CD14-positive monocyte (primary cell): ENCODE measurements around the gene RTN1. TPM values are rescaled to one million over a fixed set of nuclear protein-coding genes. Genes with fewer than 3 reads are reported as not detected.

Experiments
- DNase-seq, 3 donors: peaks; one replicate each; pipeline ENCODE4 v3.0.0-alpha.2; 2011 to 2022
- H2AFZ ChIP-seq: 2 replicates; pipeline ENCODE4 v1.6.0; 2012; ENCODE audit warnings: mild to moderate bottlenecking, low read depth, low read length, inconsistent platforms; ENCODE audit not compliant: insufficient read depth, poor library complexity, severe bottlenecking
- H3K27ac ChIP-seq, 2 donors: 1 replicate in 1 of 2; 2 replicates in 1 of 2; pipeline ENCODE4 v1.5.1; 2012 to 2013; ENCODE audit warnings: low read length in 2 of 2, control low read depth in 1 of 2, inconsistent platforms in 1 of 2, low read depth in 1 of 2, mild to moderate bottlenecking in 1 of 2
- H3K27me3 ChIP-seq, 2 donors: one replicate each; pipeline versions ENCODE4 v1.6.0 to v1.6.1; 2011 to 2013; ENCODE audit warnings: low read length in 2 of 2; ENCODE audit not compliant: control insufficient read depth in 2 of 2, insufficient read depth in 2 of 2
- H3K36me3 ChIP-seq, 2 donors: replicated peaks in 1 of 2; 1 replicate in 1 of 2; 2 replicates in 1 of 2; pipeline versions ENCODE4 v1.5.1 to v1.6.1; 2012 to 2013; ENCODE audit warnings: low read length in 2 of 2, control low read depth in 1 of 2, inconsistent platforms in 1 of 2, mild to moderate bottlenecking in 1 of 2; ENCODE audit not compliant: insufficient read depth in 2 of 2, control insufficient read depth in 1 of 2
- H3K4me1 ChIP-seq, 2 donors: 1 replicate in 1 of 2; 2 replicates in 1 of 2; pipeline versions ENCODE4 v1.5.1 to v1.6.1; 2012 to 2013; ENCODE audit warnings: low read length in 2 of 2, control low read depth in 1 of 2, inconsistent platforms in 1 of 2, mild to moderate bottlenecking in 1 of 2, moderate library complexity in 1 of 2; ENCODE audit not compliant: insufficient read depth in 2 of 2, control insufficient read depth in 1 of 2
- H3K4me2 ChIP-seq: replicated peaks from 2 replicates; pipeline ENCODE3; 2012; ENCODE audit warnings: low read length, moderate library complexity, mild to moderate bottlenecking; ENCODE audit not compliant: poor library complexity, severe bottlenecking; ENCODE audit errors: extremely low read depth
- H3K4me3 ChIP-seq, 3 experiments: fragments of 200-600 bp in 1 of 3; sonication (generic) in 1 of 3; replicated peaks in 1 of 3; 1 replicate in 2 of 3; 2 replicates in 1 of 3; pipeline ENCODE4 v1.5.1; 2011 to 2013; ENCODE audit warnings: low read length in 3 of 3, mild to moderate bottlenecking in 3 of 3, control low read depth in 2 of 3, low read depth in 2 of 3, inconsistent platforms in 1 of 3, moderate library complexity in 1 of 3
- H3K79me2 ChIP-seq: 2 replicates; pipeline ENCODE4 v1.6.0; 2012; ENCODE audit warnings: mild to moderate bottlenecking, control low read depth, inconsistent platforms, low read length, moderate library complexity; ENCODE audit not compliant: insufficient read depth
- H3K9ac ChIP-seq: 2 replicates; pipeline ENCODE4 v1.6.0; 2017; ENCODE audit warnings: low read length, mild to moderate bottlenecking; ENCODE audit not compliant: insufficient read depth, poor library complexity, severe bottlenecking
- H3K9me3 ChIP-seq, 2 donors: replicated peaks in 1 of 2; 1 replicate in 1 of 2; 2 replicates in 1 of 2; pipeline versions ENCODE4 v1.5.1 to v1.6.1; 2012 to 2013; ENCODE audit warnings: low read length in 2 of 2, control low read depth in 1 of 2; ENCODE audit not compliant: control insufficient read depth in 1 of 2, insufficient read depth in 1 of 2
- H4K20me1 ChIP-seq: 2 replicates; pipeline ENCODE4 v1.6.0; 2012; ENCODE audit warnings: mild to moderate bottlenecking, low read length, control low read depth, moderate library complexity; ENCODE audit not compliant: insufficient read depth
- H3K27ac Mint-ChIP-seq, 7 donors: one replicate each; pipeline ENCODE4 v1.8.0; 2020; ENCODE audit warnings: mild to moderate bottlenecking in 7 of 7, mixed read lengths in 7 of 7, moderate library complexity in 6 of 7, inconsistent platforms in 2 of 7
- H3K27me3 Mint-ChIP-seq, 3 donors: one replicate each; pipeline ENCODE4 v1.8.0; 2021 to 2022; ENCODE audit warnings: low read depth in 3 of 3, mild to moderate bottlenecking in 3 of 3, mixed read lengths in 3 of 3, moderate library complexity in 3 of 3, inconsistent platforms in 1 of 3
- H3K36me3 Mint-ChIP-seq, 2 donors: one replicate each; pipeline ENCODE4 v1.8.0; 2020; ENCODE audit warnings: mixed read lengths in 2 of 2, inconsistent platforms in 1 of 2, mild to moderate bottlenecking in 1 of 2
- H3K4me1 Mint-ChIP-seq: one replicate; pipeline ENCODE4 v1.8.0; 2020; ENCODE audit warnings: mild to moderate bottlenecking, mixed read lengths
- H3K4me3 Mint-ChIP-seq, 2 donors: one replicate each; pipeline ENCODE4 v1.8.0; 2020; ENCODE audit warnings: mild to moderate bottlenecking in 2 of 2, mixed read lengths in 2 of 2, moderate library complexity in 1 of 2
- H3K9me3 Mint-ChIP-seq, 7 donors: one replicate each; pipeline ENCODE4 v1.8.0; 2020 to 2022; ENCODE audit warnings: mixed read lengths in 7 of 7, mild to moderate bottlenecking in 6 of 7, moderate library complexity in 6 of 7, inconsistent platforms in 2 of 7
- CTCF ChIP-seq: fragments of 200-600 bp; IDR thresholded peaks from one replicate; pipeline ENCODE4 v1.8.0; 2022; ENCODE audit warnings: antibody characterized with exemption, mild to moderate bottlenecking
- WGBS: methylation state at CpG from one replicate; pipeline ENCODE4 v1.1.5; 2013; ENCODE audit warnings: missing lambda C conversion rate; ENCODE audit not compliant: insufficient coverage; 5-methylcytosine and 5-hydroxymethylcytosine counted together
- intact Hi-C, 2 donors: fragments of 100-400 bp; cut with micrococcal nuclease; formaldehyde crosslinking; loops; one replicate each; pipeline versions ENCODE4 v1.15.0 to v1.15.1; 2023
- polyA plus RNA-seq, 3 donors: library from polyadenylated mRNA; depleted of rRNA in 1 of 3; unstranded in 2 of 3; stranded (reverse) in 1 of 3; fragments of 300-500 nt in 2 of 3; fragments of >200 nt in 1 of 3; fragmentation: Illumina TruSeq in 2 of 3; gene quantifications; 1 replicate in 2 of 3; 2 replicates in 1 of 3; pipeline ENCODE4 v1.2.3, GENCODE V29; 2012 to 2021

The RTN1 gene
- polyA plus RNA-seq, 3 donors, result 40.2 to 75.1 (median 55.0) TPM

- Histone ChIP-seq H3K27ac (no peak overlapping the region), H3K9me3 (no peaks in the 10 kb centered on the region), H2AFZ (no peak overlapping the region), H4K20me1 (no peaks in the 10 kb centered on the region), H3K4me3 (peak overlapping the region in 2 of 3 experiments; percentile 3 to 51), H3K27me3 (no peaks in the 10 kb centered on the region), H3K36me3 (no peaks in the 10 kb centered on the region), H3K79me2 (no peaks in the 10 kb centered on the region), H3K4me2 (peak overlapping the region; percentile 56), H3K4me1 (peaks cover 32 to 40% of the 10 kb centered on the region in 2 donors), H3K9ac (no peak overlapping the region)
- H3K4me3 Mint-ChIP-seq, result peak overlapping the region; percentile 71 to 89
- peaks cover 0 to 2% of the 10 kb centered on the region in 2 donors for H3K36me3 Mint-ChIP-seq
- 67% methylated on average over 11 of the region's 23 CpGs for WGBS
- DNase-seq, result peak; percentile 49 to 68 (median 65)
- peaks cover 40% of the 10 kb centered on the region for H3K4me1 Mint-ChIP-seq
- H3K27me3 Mint-ChIP-seq, result peaks cover 0 to 5% (median 3%) of the 10 kb centered on the region in 3 donors
- peaks cover 0 to 4% (median 2%) of the 10 kb centered on the region in 7 donors for H3K9me3 Mint-ChIP-seq
- peak; percentile 39 for TF ChIP-seq CTCF
- intact Hi-C loops, result no loop called here
- H3K27ac Mint-ChIP-seq, result peak overlapping the region in 5 of 7 donors; percentile 68 to 86 (median 72)
Measured at GRCh38 chr14:59582845-59583509, 287.6 kb downstream of the RTN1 start.

- H3K9ac ChIP-seq, result no peak overlapping the region
- no peak overlapping the region for H2AFZ ChIP-seq
- intact Hi-C loops, result no loop called here
- H3K4me1 ChIP-seq, result peaks cover 32 to 40% of the 10 kb centered on the region in 2 donors
- no peak for TF ChIP-seq CTCF
- H3K27ac ChIP-seq, result no peak overlapping the region
- no peaks in the 10 kb centered on the region for H4K20me1 ChIP-seq
- Mint-ChIP-seq H3K36me3 (peaks cover 0 to 2% of the 10 kb centered on the region in 2 donors), H3K4me1 (peaks cover 40% of the 10 kb centered on the region), H3K27ac (no peak overlapping the region), H3K9me3 (peaks cover 0 to 4% (median 2%) of the 10 kb centered on the region in 7 donors), H3K27me3 (peaks cover 0 to 5% (median 3%) of the 10 kb centered on the region in 3 donors), H3K4me3 (no peak overlapping the region)
- no peak for DNase-seq
- WGBS, result no CpG with 5 or more reads among the region's 3 CpGs
- H3K36me3 ChIP-seq, result no peaks in the 10 kb centered on the region
- no peaks in the 10 kb centered on the region for H3K9me3 ChIP-seq
- H3K4me3 ChIP-seq, result no peak overlapping the region
- H3K27me3 ChIP-seq, result no peaks in the 10 kb centered on the region
- H3K4me2 ChIP-seq, result no peak overlapping the region
- no peaks in the 10 kb centered on the region for H3K79me2 ChIP-seq
Measured at GRCh38 chr14:59582161-59582560, 288.4 kb downstream of the RTN1 start.
